Progenitor cell of endocrine pancreas (in vitro differentiated cells): ENCODE measurements around the gene ATP2B2. TPM values are rescaled to one million over a fixed set of nuclear protein-coding genes. Genes with fewer than 3 reads are reported as not detected.
A peak's percentile ranks its signal among the peaks of the same experiment; 100 is the strongest.

ENCODE experiments used
- DNase-seq: peaks from one replicate; pipeline ENCODE4 v3.0.0; 2021; ENCODE audit warnings: low spot score; ENCODE audit not compliant: unreplicated experiment
- H3K27ac Mint-ChIP-seq: 2 replicates; pipeline ENCODE4 v1.8.0; 2021; ENCODE audit warnings: mild to moderate bottlenecking, moderate library complexity, mixed read lengths
- H3K27me3 Mint-ChIP-seq: 2 replicates; pipeline ENCODE4 v1.8.0; 2021; ENCODE audit warnings: mixed read lengths
- H3K36me3 Mint-ChIP-seq: 2 replicates; pipeline ENCODE4 v1.8.0; 2022; ENCODE audit warnings: mixed read lengths; ENCODE audit not compliant: insufficient read depth
- H3K4me1 Mint-ChIP-seq: 2 replicates; pipeline ENCODE4 v1.8.0; 2021; ENCODE audit warnings: low read depth, mixed read lengths
- H3K4me3 Mint-ChIP-seq: 2 replicates; pipeline ENCODE4 v1.8.0; 2021; ENCODE audit warnings: low read depth, mild to moderate bottlenecking, moderate library complexity, mixed read lengths
- H3K9me3 Mint-ChIP-seq: 2 replicates; pipeline ENCODE4 v1.8.0; 2021; ENCODE audit warnings: low read depth, mixed read lengths
- total RNA-seq: library from RNA; stranded (reverse); gene quantifications from 2 replicates; pipeline ENCODE4 v1.2.1, GENCODE V29; 2021
- TF ChIP-seq, protein P1 (sequence below): fragments of 200-600 bp; sonication (generic); IDR thresholded peaks from one replicate; pipeline ENCODE4 v1.5.0; 2021; ENCODE audit warnings: antibody characterized with exemption, mild to moderate bottlenecking; ENCODE audit not compliant: unreplicated experiment

The ATP2B2 gene
- total RNA-seq, 1 donor from 2014 or later = 0.07 TPM

- Mint-ChIP-seq H3K27me3 (no peaks in the 10 kb centered on the region), H3K27ac (no peak overlapping the region), H3K36me3 (peaks cover 23% of the 10 kb centered on the region)
Measured at GRCh38 chr3:10306156-10306555, 199.2 kb downstream of the ATP2B2 start.

GRCh38 chr3:10305331-10305902 lies 200.0 kb downstream of the ATP2B2 start:
- Mint-ChIP-seq H3K36me3 (peaks cover 24% of the 10 kb centered on the region), H3K4me3 (no peak overlapping the region), H3K27me3 (no peaks in the 10 kb centered on the region), H3K4me1 (no peaks in the 10 kb centered on the region), H3K27ac (no peak overlapping the region), H3K9me3 (no peaks in the 10 kb centered on the region)
- no peak for DNase-seq
- TF ChIP-seq, protein P1, sequence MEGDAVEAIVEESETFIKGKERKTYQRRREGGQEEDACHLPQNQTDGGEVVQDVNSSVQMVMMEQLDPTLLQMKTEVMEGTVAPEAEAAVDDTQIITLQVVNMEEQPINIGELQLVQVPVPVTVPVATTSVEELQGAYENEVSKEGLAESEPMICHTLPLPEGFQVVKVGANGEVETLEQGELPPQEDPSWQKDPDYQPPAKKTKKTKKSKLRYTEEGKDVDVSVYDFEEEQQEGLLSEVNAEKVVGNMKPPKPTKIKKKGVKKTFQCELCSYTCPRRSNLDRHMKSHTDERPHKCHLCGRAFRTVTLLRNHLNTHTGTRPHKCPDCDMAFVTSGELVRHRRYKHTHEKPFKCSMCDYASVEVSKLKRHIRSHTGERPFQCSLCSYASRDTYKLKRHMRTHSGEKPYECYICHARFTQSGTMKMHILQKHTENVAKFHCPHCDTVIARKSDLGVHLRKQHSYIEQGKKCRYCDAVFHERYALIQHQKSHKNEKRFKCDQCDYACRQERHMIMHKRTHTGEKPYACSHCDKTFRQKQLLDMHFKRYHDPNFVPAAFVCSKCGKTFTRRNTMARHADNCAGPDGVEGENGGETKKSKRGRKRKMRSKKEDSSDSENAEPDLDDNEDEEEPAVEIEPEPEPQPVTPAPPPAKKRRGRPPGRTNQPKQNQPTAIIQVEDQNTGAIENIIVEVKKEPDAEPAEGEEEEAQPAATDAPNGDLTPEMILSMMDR = no peak

More at GRCh38 chr3:10306156-10306555, 199.2 kb downstream of the ATP2B2 start:
- H3K9me3 Mint-ChIP-seq = no peaks in the 10 kb centered on the region
- no peak overlapping the region for H3K4me3 Mint-ChIP-seq
- no peaks in the 10 kb centered on the region for H3K4me1 Mint-ChIP-seq
- DNase-seq = no peak
- TF ChIP-seq, protein P1 = no peak

DNA sequence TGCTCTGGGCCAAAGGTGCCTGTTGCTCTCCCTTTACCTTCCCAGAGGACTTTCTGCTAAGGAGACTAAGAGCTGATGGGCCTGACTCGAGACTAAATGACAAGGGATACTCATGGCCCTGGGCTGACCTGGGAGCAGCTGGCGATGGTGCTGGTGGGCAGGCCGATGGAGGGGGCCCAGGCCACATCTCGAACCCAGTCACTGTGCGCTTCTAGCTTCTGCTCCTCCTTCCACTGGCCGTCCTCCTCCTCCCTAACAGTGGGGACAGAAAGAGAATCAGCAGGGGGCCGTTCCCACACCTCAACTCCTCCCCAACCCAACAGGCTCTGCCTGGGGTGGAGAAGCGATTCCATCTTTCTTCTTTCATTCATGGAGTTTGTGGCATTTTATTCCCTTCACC lies 200.5 kb downstream of the ATP2B2 start:
- Mint-ChIP-seq H3K9me3 (no peaks in the 10 kb centered on the region), H3K4me1 (no peaks in the 10 kb centered on the region), H3K27ac (peak overlapping the region; percentile 29), H3K4me3 (no peak overlapping the region), H3K27me3 (no peaks in the 10 kb centered on the region), H3K36me3 (peaks cover 24% of the 10 kb centered on the region)
- TF ChIP-seq, protein P1 = no peak
- no peak for DNase-seq

DNA sequence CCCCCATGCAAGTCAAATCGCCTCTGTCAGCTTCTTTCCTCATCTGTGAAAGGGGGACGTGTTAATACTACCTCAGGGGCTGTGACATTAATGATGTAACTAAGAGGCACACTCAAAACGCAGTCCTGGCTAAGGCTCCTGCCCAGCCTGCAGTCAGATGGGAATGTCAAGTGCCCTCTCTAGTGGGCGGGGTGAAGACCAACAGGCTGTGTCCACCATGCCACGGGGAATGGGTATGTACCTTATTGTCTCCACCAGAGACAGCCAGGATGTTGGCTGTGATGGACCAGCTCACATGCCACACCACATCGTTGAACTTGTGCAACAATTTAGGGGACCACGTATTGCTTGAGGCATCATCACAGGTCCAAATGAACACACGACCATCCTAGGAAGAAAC lies 201.6 kb downstream of the ATP2B2 start:
- H3K27ac Mint-ChIP-seq = no peak overlapping the region
- peaks cover 24% of the 10 kb centered on the region for H3K36me3 Mint-ChIP-seq

GRCh38 chr3:10303105-10303504 lies 202.3 kb downstream of the ATP2B2 start:
- peaks cover 23% of the 10 kb centered on the region for H3K36me3 Mint-ChIP-seq
- no peaks in the 10 kb centered on the region for H3K9me3 Mint-ChIP-seq
- H3K4me1 Mint-ChIP-seq = no peaks in the 10 kb centered on the region
- TF ChIP-seq, protein P1 = no peak
- no peak overlapping the region for H3K27ac Mint-ChIP-seq
- no peak for DNase-seq
- H3K4me3 Mint-ChIP-seq = no peak overlapping the region
- H3K27me3 Mint-ChIP-seq = no peaks in the 10 kb centered on the region

More for the DNA sequence above, 201.6 kb downstream of the ATP2B2 start:
- TF ChIP-seq, protein P1 = no peak
- Mint-ChIP-seq H3K27me3 (no peaks in the 10 kb centered on the region), H3K4me1 (no peaks in the 10 kb centered on the region), H3K4me3 (no peak overlapping the region), H3K9me3 (no peaks in the 10 kb centered on the region)
- no peak for DNase-seq
